HEK293 (cell line): ENCODE results near the gene ATRAID.

Source experiments
- BCL11B ChIP-seq: fragments of 450-650 bp; formaldehyde crosslinking; IDR thresholded peaks from 2 replicates; pipeline ENCODE4 v1.5.1; 2016; ENCODE audit warnings: low read depth, missing biosample characterization, missing genetic modification characterization
- BCL6B ChIP-seq: fragments of 450-650 bp; formaldehyde crosslinking; IDR thresholded peaks from 2 replicates; pipeline ENCODE4 v1.5.1; 2017; ENCODE audit warnings: missing biosample characterization, missing genetic modification characterization
- GLI2 ChIP-seq: fragments of 450-650 bp; formaldehyde crosslinking; IDR thresholded peaks from 2 replicates; pipeline ENCODE4; 2017; ENCODE audit warnings: missing biosample characterization, missing genetic modification characterization, low read depth, borderline replicate concordance
- PATZ1 ChIP-seq: fragments of 450-650 bp; formaldehyde crosslinking; IDR thresholded peaks from 2 replicates; pipeline ENCODE4 v1.5.1; 2016; ENCODE audit warnings: missing biosample characterization, missing genetic modification characterization
- PRDM10 ChIP-seq: fragments of 450-650 bp; formaldehyde crosslinking; IDR thresholded peaks from 2 replicates; pipeline ENCODE4 v1.5.1; 2016; ENCODE audit warnings: missing biosample characterization, missing genetic modification characterization
- SALL2 ChIP-seq: fragments of 450-650 bp; formaldehyde crosslinking; IDR thresholded peaks from 2 replicates; pipeline ENCODE4 v1.5.0; 2017; ENCODE audit warnings: missing biosample characterization, mild to moderate bottlenecking, missing genetic modification characterization, borderline replicate concordance
- SP3 ChIP-seq: fragments of 450-650 bp; formaldehyde crosslinking; IDR thresholded peaks from 2 replicates; pipeline ENCODE4 v1.5.1; 2016; ENCODE audit warnings: missing biosample characterization, missing genetic modification characterization
- SP7 ChIP-seq: fragments of 450-650 bp; formaldehyde crosslinking; IDR thresholded peaks from 2 replicates; pipeline ENCODE4 v1.5.1; 2016; ENCODE audit warnings: missing biosample characterization, missing genetic modification characterization
- TCF7L2 ChIP-seq: IDR thresholded peaks from 2 replicates; pipeline ENCODE4 v1.6.1; 2011; ENCODE audit warnings: low read depth, mild to moderate bottlenecking, inconsistent platforms, low read length, moderate library complexity, borderline replicate concordance
- ZBTB10 ChIP-seq: fragments of 450-650 bp; formaldehyde crosslinking; IDR thresholded peaks from 2 replicates; pipeline ENCODE4 v1.5.1; 2016; ENCODE audit warnings: missing biosample characterization, missing genetic modification characterization
- ZBTB8A ChIP-seq: fragments of 450-650 bp; formaldehyde crosslinking; IDR thresholded peaks from 2 replicates; pipeline ENCODE4 v1.5.1; 2016; ENCODE audit warnings: missing biosample characterization, missing genetic modification characterization
- ZEB2 ChIP-seq: fragments of 450-650 bp; formaldehyde crosslinking; IDR thresholded peaks from 2 replicates; pipeline ENCODE4 v1.5.1; 2016; ENCODE audit warnings: missing biosample characterization, missing genetic modification characterization
- ZFHX2 ChIP-seq: fragments of 450-650 bp; formaldehyde crosslinking; conservative IDR thresholded peaks from 2 replicates; pipeline ENCODE4 v1.5.1; 2016; ENCODE audit warnings: missing biosample characterization, missing genetic modification characterization
- ZIC2 ChIP-seq: fragments of 450-650 bp; formaldehyde crosslinking; IDR thresholded peaks from 2 replicates; pipeline ENCODE4 v1.5.1; 2016; ENCODE audit warnings: missing biosample characterization, missing genetic modification characterization
- ZNF341 ChIP-seq: fragments of 450-650 bp; formaldehyde crosslinking; IDR thresholded peaks from 2 replicates; pipeline ENCODE4; 2016; ENCODE audit warnings: low read depth, missing biosample characterization, missing genetic modification characterization
- ZNF398 ChIP-seq: fragments of 450-650 bp; formaldehyde crosslinking; IDR thresholded peaks from 2 replicates; pipeline ENCODE4 v1.5.1; 2017; ENCODE audit warnings: missing biosample characterization, missing genetic modification characterization
- ZNF530 ChIP-seq: fragments of 450-650 bp; formaldehyde crosslinking; IDR thresholded peaks from 2 replicates; pipeline ENCODE4 v1.5.1; 2016; ENCODE audit warnings: low read depth, missing biosample characterization, missing genetic modification characterization
- ZNF558 ChIP-seq: fragments of 450-650 bp; formaldehyde crosslinking; IDR thresholded peaks from 2 replicates; pipeline ENCODE4 v1.5.1; 2016; ENCODE audit warnings: missing biosample characterization, missing genetic modification characterization
- ZNF600 ChIP-seq: fragments of 450-650 bp; formaldehyde crosslinking; IDR thresholded peaks from 2 replicates; pipeline ENCODE4 v1.5.1; 2016; ENCODE audit warnings: missing biosample characterization, missing genetic modification characterization
- ZNF654 ChIP-seq: fragments of 450-650 bp; formaldehyde crosslinking; IDR thresholded peaks from 2 replicates; pipeline ENCODE4 v1.5.1; 2016; ENCODE audit warnings: low read depth, missing biosample characterization, missing genetic modification characterization
- ZNF658 ChIP-seq: fragments of 450-650 bp; formaldehyde crosslinking; IDR thresholded peaks from 2 replicates; pipeline ENCODE4; 2016; ENCODE audit warnings: missing biosample characterization, missing genetic modification characterization
- ZNF664 ChIP-seq: fragments of 450-650 bp; formaldehyde crosslinking; IDR thresholded peaks from 2 replicates; pipeline ENCODE4 v1.5.1; 2016; ENCODE audit warnings: missing biosample characterization, missing genetic modification characterization
- ZNF707 ChIP-seq: fragments of 450-650 bp; formaldehyde crosslinking; IDR thresholded peaks from 2 replicates; pipeline ENCODE4 v1.5.1; 2016; ENCODE audit warnings: missing biosample characterization, missing genetic modification characterization
- ZNF76 ChIP-seq: fragments of 450-650 bp; formaldehyde crosslinking; IDR thresholded peaks from 2 replicates; pipeline ENCODE4; 2016; ENCODE audit warnings: low read depth, missing biosample characterization, missing genetic modification characterization, borderline replicate concordance
- ZNF776 ChIP-seq: fragments of 450-650 bp; formaldehyde crosslinking; IDR thresholded peaks from 2 replicates; pipeline ENCODE4 v1.5.0; 2017; ENCODE audit warnings: missing biosample characterization, missing genetic modification characterization, borderline replicate concordance
- ZNF777 ChIP-seq: fragments of 450-650 bp; formaldehyde crosslinking; IDR thresholded peaks from 2 replicates; pipeline ENCODE4 v1.5.1; 2017; ENCODE audit warnings: missing biosample characterization, missing genetic modification characterization, borderline replicate concordance
- ZSCAN16 ChIP-seq: fragments of 450-650 bp; formaldehyde crosslinking; IDR thresholded peaks from 2 replicates; pipeline ENCODE4 v1.5.1; 2016; ENCODE audit warnings: missing biosample characterization, missing genetic modification characterization
- ZXDB ChIP-seq: fragments of 450-650 bp; formaldehyde crosslinking; IDR thresholded peaks from 2 replicates; pipeline ENCODE4 v1.5.1; 2016; ENCODE audit warnings: missing biosample characterization, missing genetic modification characterization

ATRAID gene

GRCh38 chr2:27264253-27264752, 52.5 kb downstream of the ATRAID start (continued):
- no peak for TF ChIP-seq ZBTB10 (tag by site-specific recombination)
- TF ChIP-seq PATZ1 (tag by site-specific recombination) = peak; percentile 48; the same call in 1 of the 2 replicates
- TF ChIP-seq ZNF707 (tag by site-specific recombination) = no peak
- peak; percentile 33; the same call in 1 of the 2 replicates for TF ChIP-seq SP7 (tag by site-specific recombination)
- peak; percentile 40; the same call in 1 of the 2 replicates for TF ChIP-seq ZBTB8A (tag by site-specific recombination)
- TF ChIP-seq ZNF530 (tag by site-specific recombination) = no peak
- no peak for TF ChIP-seq ZNF776 (tag by site-specific recombination)
- no peak for TF ChIP-seq SALL2 (tag by site-specific recombination)
- TF ChIP-seq ZFHX2 (tag by site-specific recombination) = peak; percentile 97
- TF ChIP-seq ZNF341 (tag by site-specific recombination) = peak; percentile 84
- TF ChIP-seq ZSCAN16 = no peak
- peak; percentile 67 for TF ChIP-seq SP3 (tag by site-specific recombination)
- TF ChIP-seq TCF7L2 = no peak
- peak; percentile 84 for TF ChIP-seq ZNF600
- 0 out of 2 replicates have a peak, but pooled peaks have one; percentile 32 for TF ChIP-seq ZEB2 (tag by site-specific recombination)
- no peak for TF ChIP-seq ZNF558 (tag by site-specific recombination)
- TF ChIP-seq ZNF664 (tag by site-specific recombination) = no peak
- peak; percentile 36; the same call in 1 of the 2 replicates for TF ChIP-seq ZNF76 (tag by site-specific recombination)
- TF ChIP-seq ZNF398 (tag by site-specific recombination) = peak; percentile 59
- no peak for TF ChIP-seq BCL11B
- no peak for TF ChIP-seq BCL6B (tag by site-specific recombination)
- TF ChIP-seq ZXDB (tag by site-specific recombination) = peak; percentile 37
- no peak for TF ChIP-seq ZNF777 (tag by site-specific recombination)
- TF ChIP-seq ZNF654 = no peak
- no peak for TF ChIP-seq ZNF658 (tag by site-specific recombination)
- TF ChIP-seq PRDM10 (tag by site-specific recombination) = peak; percentile 72; the same call in 1 of the 2 replicates
- TF ChIP-seq GLI2 = no peak
- TF ChIP-seq ZIC2 (tag by site-specific recombination) = peak; percentile 49
